ENCODE data around the gene TRAK1. TPM values are rescaled to one million over a fixed set of nuclear protein-coding genes. Genes with fewer than 3 reads are reported as not detected.

The TRAK1 gene
- total and polyA plus RNA-seq, 2 experiments from 2014 or later = 28.6 to 74.5 TPM

GRCh38 chr3:42095540-42095939, 4.4 kb downstream of the TRAK1 start:
- no peaks in the 10 kb centered on the region for H3K27me3 ChIP-seq
- TF ChIP-seq CTCF (IDR thresholded peaks at IDR 0.05; ENCODE audit: low read depth, low read length) = no peak
- H3K4me3 ChIP-seq = no peak overlapping the region
- no peaks in the 10 kb centered on the region for H3K36me3 ChIP-seq
- H3K4me1 ChIP-seq (ENCODE audit: low read depth) = peaks cover 5% of the 10 kb centered on the region
- H3K27ac ChIP-seq = no peak overlapping the region
- H3K9me3 ChIP-seq (ENCODE audit: low read depth) = no peaks in the 10 kb centered on the region
- no peak for DNase-seq (ENCODE audit: low read depth in 1 of 2, low spot score in 1 of 2)

GRCh38 chr3:42096796-42097565, 5.8 kb downstream of the TRAK1 start:
- no peaks in the 10 kb centered on the region for H3K9me3 ChIP-seq (ENCODE audit: low read depth)
- H3K36me3 ChIP-seq = no peaks in the 10 kb centered on the region
- DNase-seq (ENCODE audit: low read depth in 1 of 2, low spot score in 1 of 2) = peak in 1 of 2 donors; percentile 42
- H3K27me3 ChIP-seq = no peaks in the 10 kb centered on the region
- H3K27ac ChIP-seq = no peak overlapping the region
- no peak overlapping the region for H3K4me3 ChIP-seq
- TF ChIP-seq CTCF (IDR thresholded peaks at IDR 0.05; ENCODE audit: low read depth, low read length) = no peak
- H3K4me1 ChIP-seq (ENCODE audit: low read depth) = peaks cover 5% of the 10 kb centered on the region

GRCh38 chr3:42097566-42097946, 6.4 kb downstream of the TRAK1 start:
- no peaks in the 10 kb centered on the region for H3K36me3 ChIP-seq
- DNase-seq (ENCODE audit: low read depth in 1 of 2, low spot score in 1 of 2) = no peak
- TF ChIP-seq CTCF (IDR thresholded peaks at IDR 0.05; ENCODE audit: low read depth, low read length) = no peak
- peaks cover 5% of the 10 kb centered on the region for H3K4me1 ChIP-seq (ENCODE audit: low read depth)
- H3K27me3 ChIP-seq = no peaks in the 10 kb centered on the region
- no peak overlapping the region for H3K4me3 ChIP-seq
- H3K27ac ChIP-seq = no peak overlapping the region
- no peaks in the 10 kb centered on the region for H3K9me3 ChIP-seq (ENCODE audit: low read depth)

GRCh38 chr3:42098171-42098570, 7.0 kb downstream of the TRAK1 start:
- Histone ChIP-seq H3K36me3 (no peaks in the 10 kb centered on the region), H3K4me1 (ENCODE audit: low read depth) (peaks cover 5% of the 10 kb centered on the region), H3K27me3 (no peaks in the 10 kb centered on the region), H3K9me3 (ENCODE audit: low read depth) (no peaks in the 10 kb centered on the region), H3K27ac (no peak overlapping the region), H3K4me3 (no peak overlapping the region)
- no peak for TF ChIP-seq CTCF (IDR thresholded peaks at IDR 0.05; ENCODE audit: low read depth, low read length)
- no peak for DNase-seq (ENCODE audit: low read depth in 1 of 2, low spot score in 1 of 2)

GRCh38 chr3:42099020-42099765, 8.0 kb downstream of the TRAK1 start:
- DNase-seq (ENCODE audit: low read depth in 1 of 2, low spot score in 1 of 2) = no peak
- Histone ChIP-seq H3K4me3 (no peak overlapping the region), H3K27me3 (no peaks in the 10 kb centered on the region), H3K4me1 (ENCODE audit: low read depth) (peaks cover 5% of the 10 kb centered on the region), H3K27ac (no peak overlapping the region), H3K9me3 (ENCODE audit: low read depth) (no peaks in the 10 kb centered on the region), H3K36me3 (no peaks in the 10 kb centered on the region)
- TF ChIP-seq CTCF (IDR thresholded peaks at IDR 0.05; ENCODE audit: low read depth, low read length) = no peak
